GM18511 (cell line): ENCODE measurements around the gene ERC1.
"Not testable (repeated sequence)": the region's sequence is repeated elsewhere in the genome, so short reads cannot be mapped to it uniquely, and the experiment has no call there.

ENCODE experiments used
- ATAC-seq: cut with Tn5 transposase; IDR thresholded peaks from one replicate; pipeline ENCODE4 v1.9.1; 2021; ENCODE audit warnings: mild to moderate bottlenecking, moderate library complexity; ENCODE audit not compliant: unreplicated experiment

The ERC1 gene

GRCh38 chr12:1020389-1020788 is 29.4 kb downstream of the ERC1 start:
- no peak for ATAC-seq

GRCh38 chr12:1022032-1022970 is 31.3 kb downstream of the ERC1 start:
- no peak for ATAC-seq

- ATAC-seq, result no peak
These were observed 39.8 kb downstream of the ERC1 start for GRCh38 chr12:1030779-1031178.

- no peak for ATAC-seq
These were observed 43.2 kb downstream of the ERC1 start for GRCh38 chr12:1034243-1034642.

GRCh38 chr12:1034751-1035457 is 43.9 kb downstream of the ERC1 start:
- ATAC-seq, result no peak

GRCh38 chr12:1041478-1041877 is 50.5 kb downstream of the ERC1 start:
- no peak for ATAC-seq

- no peak for ATAC-seq
These were observed 53.2 kb downstream of the ERC1 start for GRCh38 chr12:1044199-1044598.

GRCh38 chr12:1044696-1045095 is 53.7 kb downstream of the ERC1 start:
- ATAC-seq, result no peak

- no peak for ATAC-seq
These were observed 55.7 kb downstream of the ERC1 start for GRCh38 chr12:1046727-1047126.

GRCh38 chr12:1047898-1048660 is 57.1 kb downstream of the ERC1 start:
- ATAC-seq, result no peak

- ATAC-seq, result no peak
These were observed 59.2 kb downstream of the ERC1 start for GRCh38 chr12:1050059-1050707.

- ATAC-seq, result not testable (repeated sequence)
These were observed 60.6 kb downstream of the ERC1 start for GRCh38 chr12:1051672-1052071.

- ATAC-seq, result no peak
These were observed 62.7 kb downstream of the ERC1 start for GRCh38 chr12:1053690-1054089.

- ATAC-seq, result no peak
These were observed 63.3 kb downstream of the ERC1 start for GRCh38 chr12:1054117-1054870.

- no peak for ATAC-seq
These were observed 65.4 kb downstream of the ERC1 start for GRCh38 chr12:1056390-1056789.

- ATAC-seq, result no peak
These were observed 67.4 kb downstream of the ERC1 start for GRCh38 chr12:1058423-1058822.

- no peak for ATAC-seq
These were observed 68.1 kb downstream of the ERC1 start for GRCh38 chr12:1059162-1059561.

- ATAC-seq, result no peak
These were observed 72.8 kb downstream of the ERC1 start for GRCh38 chr12:1063852-1064251.

- ATAC-seq, result no peak
These were observed 73.3 kb downstream of the ERC1 start for GRCh38 chr12:1064317-1064716.

GRCh38 chr12:1065629-1066028 is 74.6 kb downstream of the ERC1 start:
- ATAC-seq, result no peak
